Superior temporal gyrus (tissue), 1 donor: ENCODE measurements around the gene RNASE4.
"Not testable (repeated sequence)": the region's sequence is repeated elsewhere in the genome, so short reads cannot be mapped to it uniquely, and the experiment has no call there.

ENCODE experiments used
- DNase-seq: peaks from one replicate; pipeline ENCODE4 v3.0.0-alpha.2; 2016; ENCODE audit errors: extremely low spot score

The RNASE4 gene

DNA sequence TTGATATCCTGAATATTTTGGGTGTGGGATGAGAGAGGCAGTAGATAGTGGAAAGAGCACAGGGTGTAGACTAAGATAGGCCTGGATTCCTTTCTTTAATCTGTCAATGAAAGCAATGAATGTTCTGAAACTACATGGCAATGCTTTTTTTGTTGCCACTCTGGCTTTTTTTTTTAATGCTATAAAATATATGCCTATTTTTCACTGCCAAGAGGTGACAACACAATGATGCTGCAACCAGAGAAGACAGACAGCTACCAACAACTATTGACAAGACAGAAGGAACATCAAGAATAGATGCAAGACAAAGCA lies 13.6 kb downstream of the RNASE4 start:
- no peak for DNase-seq

DNA sequence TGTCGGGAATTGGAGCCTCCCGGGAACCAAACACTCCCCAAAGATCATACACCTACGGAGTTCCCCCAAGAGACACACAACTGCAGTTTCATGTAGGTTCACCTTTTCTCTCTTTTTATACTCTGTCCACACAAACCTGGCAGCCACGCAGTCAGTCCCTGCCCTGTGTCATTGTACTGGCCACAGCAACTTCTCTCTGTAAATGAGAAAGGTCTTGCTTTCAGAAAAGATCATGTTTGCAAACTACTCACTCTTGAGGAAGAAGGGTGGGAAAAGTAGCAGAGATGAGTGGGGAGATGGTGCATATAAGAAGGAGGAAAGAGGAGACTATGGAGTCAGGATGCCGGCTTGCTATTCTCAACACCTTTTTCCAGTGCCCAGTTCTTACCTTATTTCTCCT lies 14.6 kb downstream of the RNASE4 start:
- DNase-seq = no peak

DNA sequence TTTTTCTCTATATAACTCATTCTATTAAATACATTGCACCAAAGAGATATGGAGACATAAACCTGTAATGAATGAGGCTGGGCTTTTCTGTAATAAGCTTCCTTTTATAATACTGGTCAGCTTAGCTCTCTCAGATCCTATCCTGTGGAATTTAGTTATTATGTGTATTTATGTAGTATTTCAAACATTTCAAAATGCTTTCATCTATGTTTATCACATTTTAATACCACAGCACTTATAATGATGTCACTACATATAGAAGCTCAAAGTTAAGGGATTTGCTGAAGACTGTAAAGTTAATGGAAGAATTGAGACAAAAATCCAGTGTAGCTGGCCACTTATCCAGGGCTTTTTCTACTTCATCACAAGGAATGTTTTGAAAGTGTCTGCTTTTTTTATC lies 15.6 kb downstream of the RNASE4 start:
- no peak for DNase-seq

DNA sequence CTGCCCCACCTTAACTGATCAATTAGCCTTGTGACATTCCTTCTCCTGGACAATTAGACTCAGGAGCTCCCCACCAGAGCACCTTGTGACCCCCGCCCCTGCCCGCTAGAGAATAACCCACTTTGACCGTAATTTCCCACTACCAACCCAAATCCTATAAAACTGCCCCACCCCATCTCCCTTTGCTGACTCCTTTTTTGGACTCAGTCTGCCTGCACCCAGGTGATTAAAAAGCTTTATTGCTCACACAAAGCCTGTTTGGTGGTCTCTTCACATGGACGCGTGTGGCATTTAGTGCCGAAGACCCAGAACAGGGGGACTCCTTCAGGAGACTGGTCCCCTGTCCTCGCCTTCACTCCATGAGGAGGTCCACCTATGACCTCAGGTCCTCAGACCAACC lies 16.6 kb downstream of the RNASE4 start:
- not testable (repeated sequence) for DNase-seq

DNA sequence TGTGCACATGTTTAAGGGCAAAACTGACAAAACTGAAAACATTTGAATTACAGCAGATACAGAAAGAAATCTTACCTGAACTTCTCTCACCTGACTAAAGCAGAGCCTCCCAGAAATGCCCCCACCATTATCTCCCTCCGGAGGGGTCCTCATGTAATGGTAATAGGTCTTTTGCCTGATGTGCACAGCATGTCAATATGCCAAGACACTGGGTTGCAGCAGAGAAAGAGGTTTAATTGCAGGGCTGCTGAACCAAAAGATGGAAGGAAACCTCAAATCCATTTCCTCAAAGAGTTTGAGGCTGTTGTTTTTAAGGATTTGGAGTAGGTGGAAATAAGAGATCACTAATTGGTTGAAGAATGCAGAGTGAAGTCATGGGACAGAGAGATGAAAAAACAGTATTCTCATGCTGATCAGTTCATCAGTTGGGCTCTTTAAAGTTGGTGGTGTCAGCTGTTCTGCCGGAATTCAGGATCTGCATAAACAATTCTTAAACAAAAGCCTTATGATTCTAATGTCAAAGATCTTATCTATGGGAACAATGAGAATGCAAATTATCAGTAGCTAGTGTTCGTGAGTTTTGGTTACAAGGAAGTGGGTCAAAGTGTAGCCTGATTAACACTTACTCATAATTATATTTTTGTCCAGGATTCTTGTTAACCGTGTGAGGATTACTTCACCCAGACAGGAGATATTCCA lies 22.4 kb downstream of the RNASE4 start:
- DNase-seq = no peak

DNA sequence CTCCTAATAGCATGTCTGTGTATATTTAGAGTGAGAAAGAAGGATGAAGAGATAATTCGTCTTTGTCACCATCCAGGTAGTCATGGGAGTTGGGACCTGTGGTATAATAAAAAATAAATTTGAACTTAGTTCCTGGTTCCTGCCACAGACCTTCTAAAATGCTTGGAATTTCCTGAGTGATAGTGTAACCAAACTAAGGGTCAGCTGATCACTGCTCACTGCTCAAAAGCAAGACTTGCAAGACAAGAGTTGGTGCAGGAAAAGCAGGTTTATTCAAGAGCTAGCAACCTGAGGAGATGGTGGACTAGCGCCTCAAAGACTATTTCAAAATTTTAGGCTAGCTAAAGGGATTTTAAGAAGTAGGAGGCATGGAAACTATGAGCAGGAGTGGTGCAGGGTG lies 23.3 kb downstream of the RNASE4 start:
- no peak for DNase-seq

DNA sequence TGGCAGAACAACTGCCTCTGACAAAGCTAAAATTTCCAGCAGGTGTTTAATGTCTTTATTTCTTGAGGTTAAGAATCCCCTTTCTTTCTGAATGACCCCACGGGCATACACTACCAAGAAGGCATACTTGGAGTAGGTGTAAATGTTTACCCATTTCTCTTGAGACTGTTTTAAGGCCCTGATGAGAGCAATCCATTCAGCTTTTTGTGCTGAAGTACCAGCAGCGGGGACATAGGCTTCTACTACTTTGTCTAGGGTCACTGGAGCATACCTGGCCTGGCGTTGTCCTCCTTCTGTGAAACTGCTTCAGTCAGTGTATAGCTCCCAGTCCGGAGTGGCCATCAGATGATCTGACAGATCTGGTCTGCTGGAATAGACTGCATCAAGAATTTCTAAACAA lies 26.9 kb downstream of the RNASE4 start:
- no peak for DNase-seq

DNA sequence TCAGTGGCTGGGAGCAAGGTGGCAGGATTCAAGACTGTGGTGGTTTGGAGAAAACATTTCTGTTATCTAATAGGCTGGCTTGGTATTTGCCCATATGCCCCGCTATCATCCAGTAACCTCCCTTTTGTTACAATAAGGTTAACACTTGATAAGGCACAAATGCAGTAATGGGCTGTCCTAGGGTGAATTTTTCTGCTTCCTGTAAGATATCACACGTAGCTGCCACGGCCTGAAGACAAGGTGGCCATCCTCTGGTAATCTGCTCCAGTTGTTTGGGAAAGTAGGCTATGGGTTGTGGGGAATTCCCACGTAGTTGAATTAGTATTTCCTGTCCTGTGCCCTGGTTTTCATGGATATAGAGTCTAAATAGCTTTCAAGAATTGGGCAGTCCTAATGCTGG lies 27.3 kb downstream of the RNASE4 start:
- DNase-seq = no peak

DNA sequence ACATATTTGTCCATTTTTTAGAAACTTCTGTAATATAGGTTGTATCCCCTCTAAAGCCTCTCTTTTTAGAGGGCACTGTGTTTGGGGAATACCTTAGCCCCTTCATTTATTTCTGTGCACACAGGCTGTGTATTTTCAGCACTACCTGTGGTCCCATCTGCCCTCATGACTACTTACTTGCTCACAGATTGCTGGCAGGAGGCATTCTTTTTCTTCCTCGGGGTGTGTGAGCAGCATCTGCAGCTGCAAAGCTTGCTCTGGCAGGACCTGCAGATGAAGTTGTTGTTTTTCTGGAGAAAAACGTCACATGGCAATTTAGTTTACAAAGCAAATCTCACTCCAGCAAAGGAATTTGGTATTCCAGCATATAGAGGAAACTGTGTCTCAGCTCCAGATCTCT lies 28.5 kb downstream of the RNASE4 start:
- no peak for DNase-seq

DNA sequence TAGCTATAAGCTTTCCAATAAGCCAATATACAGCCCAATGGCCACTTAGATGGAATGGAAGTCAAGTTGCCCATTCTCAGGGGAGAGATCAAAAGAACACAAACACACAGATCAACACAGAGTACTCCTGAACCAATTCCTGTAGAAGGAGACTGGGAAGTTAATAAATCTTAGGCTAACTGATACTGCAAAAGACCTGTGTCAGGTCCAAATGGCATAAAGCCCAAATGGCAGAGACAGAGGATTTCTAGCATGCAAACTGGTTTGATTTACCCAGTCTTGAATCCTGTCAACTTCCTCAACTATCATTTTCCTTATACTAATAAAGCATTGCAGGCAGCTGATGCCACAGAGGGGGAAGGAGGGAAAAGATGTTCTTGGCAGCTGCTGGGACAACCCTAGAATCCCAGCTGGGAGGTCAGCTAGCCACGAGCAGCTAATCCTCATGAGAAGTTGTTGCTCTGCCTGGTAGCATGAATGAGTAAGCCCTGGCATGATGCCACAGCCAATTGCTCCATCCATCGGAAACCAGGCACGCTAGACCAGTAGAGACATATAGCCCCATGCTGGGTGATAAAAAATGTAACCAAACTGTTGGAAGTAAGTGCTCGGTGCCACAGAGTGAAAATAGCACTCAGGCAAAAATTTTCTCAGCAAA lies 30.4 kb downstream of the RNASE4 start:
- peak; percentile 48 for DNase-seq

DNA sequence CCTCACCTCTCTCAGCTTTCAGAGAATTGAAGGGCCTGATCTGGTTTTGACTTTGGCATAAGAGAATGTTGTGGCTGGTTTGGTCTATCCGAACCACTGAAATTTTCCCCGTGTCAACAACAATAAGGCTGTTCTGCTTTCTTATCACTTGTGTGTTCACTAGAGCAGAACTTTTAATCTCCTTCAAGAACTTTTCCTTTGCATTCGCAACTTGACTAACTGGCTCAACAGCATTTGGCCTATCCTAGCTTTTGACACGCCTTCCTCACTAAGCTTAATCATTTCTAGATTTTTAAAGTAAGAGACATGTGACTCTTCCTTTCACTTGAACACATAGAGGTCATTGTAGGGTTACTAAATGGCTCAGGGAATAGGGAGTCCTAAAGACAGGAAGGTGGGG lies 35.4 kb downstream of the RNASE4 start:
- DNase-seq = no peak

DNA sequence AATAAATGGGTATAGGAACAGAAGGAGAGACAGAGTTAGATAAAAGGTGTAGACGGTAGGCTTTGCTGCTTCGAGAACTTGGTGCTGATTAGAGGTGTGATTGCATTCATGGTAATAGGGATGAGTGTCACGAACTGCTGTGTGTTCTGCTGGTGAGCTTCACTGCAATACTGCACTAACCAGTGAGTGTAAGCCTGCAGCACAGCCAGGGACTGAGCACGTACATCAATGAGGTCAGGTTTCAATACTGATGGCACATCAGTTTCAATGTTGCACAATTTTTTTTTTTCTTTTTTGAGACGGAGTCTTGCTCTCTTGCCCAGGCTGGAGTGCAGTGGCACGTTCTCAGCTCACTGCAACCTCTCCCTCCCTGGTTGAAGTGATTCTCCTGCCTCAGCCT lies 36.4 kb downstream of the RNASE4 start:
- no peak for DNase-seq

DNA sequence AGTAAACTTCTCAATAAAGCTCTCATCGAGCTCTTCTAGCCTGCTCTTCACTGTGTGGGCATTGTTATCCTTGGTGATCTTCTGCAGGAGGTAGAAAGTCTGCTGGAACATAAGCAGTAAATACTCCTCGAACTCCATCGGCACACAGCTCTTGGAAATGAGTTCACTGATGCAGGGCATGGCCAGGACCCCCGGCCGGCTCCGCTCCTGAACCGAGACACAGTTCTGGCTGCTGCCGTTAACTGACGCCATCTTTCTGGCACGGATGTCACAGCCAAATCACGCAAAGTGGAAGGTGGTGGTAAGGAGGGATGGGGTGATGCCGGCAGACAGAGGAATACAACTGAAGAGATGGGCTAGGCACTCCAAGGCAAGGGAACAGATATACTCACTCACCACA lies 37.7 kb downstream of the RNASE4 start:
- DNase-seq = no peak

DNA sequence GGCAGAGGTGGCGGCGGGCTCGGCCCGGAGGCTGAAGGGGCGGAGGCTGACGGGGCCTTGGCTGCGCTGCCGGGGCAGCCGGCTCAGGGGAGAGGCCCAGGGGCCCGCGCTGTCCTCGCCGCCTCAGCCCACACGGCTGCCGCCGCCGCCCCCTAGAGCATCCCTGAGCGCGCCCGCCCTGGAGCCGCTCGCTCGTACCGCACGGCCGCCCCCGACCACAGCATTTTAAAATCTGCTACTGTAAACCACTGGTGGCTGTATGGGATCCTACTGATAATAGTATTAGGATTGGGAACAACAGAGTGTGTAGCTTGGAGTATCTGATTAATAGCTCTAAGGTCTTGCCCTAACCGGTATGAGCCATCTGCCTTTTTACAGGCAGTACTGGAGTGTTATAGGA lies 39.1 kb downstream of the RNASE4 start:
- DNase-seq = no peak

DNA sequence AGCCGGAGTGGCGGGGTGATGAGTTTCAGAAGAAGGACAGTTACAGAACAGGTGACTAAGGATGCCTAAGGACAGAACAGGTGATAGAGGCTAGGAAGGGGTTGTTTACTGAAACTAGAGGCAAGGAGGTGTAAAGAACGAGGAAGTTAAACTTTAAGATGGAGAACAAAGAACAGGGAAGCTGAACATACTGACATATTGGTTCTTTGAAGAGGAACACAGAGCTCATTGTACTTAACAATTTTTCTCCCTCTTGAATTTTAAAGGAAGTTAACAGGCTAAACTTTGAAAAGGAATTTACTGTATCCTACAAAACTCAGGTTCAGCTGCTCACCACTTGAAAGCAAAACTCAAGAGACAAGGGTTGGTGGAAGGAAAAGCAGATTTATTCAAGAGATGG lies 41.8 kb downstream of the RNASE4 start:
- DNase-seq = not testable (repeated sequence)

DNA sequence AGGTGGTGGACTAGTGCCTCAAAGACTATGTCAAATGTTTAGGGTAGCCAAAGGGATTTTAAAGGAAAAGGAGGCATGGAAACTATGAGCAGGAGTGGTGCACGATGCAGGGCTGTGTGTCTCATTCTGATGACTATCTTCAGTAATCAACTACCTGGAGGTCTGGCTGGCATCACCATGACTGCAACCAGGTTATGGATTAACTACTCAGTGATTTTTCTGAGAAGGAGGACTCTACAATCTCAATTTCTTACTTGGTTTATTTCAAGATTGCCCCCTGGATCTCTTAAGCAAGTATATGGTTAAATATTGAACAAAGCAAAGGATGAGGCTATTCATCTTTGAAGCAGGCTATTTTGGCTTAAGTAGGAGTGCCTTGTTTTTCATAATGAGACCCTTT lies 42.2 kb downstream of the RNASE4 start:
- DNase-seq = no peak

DNA sequence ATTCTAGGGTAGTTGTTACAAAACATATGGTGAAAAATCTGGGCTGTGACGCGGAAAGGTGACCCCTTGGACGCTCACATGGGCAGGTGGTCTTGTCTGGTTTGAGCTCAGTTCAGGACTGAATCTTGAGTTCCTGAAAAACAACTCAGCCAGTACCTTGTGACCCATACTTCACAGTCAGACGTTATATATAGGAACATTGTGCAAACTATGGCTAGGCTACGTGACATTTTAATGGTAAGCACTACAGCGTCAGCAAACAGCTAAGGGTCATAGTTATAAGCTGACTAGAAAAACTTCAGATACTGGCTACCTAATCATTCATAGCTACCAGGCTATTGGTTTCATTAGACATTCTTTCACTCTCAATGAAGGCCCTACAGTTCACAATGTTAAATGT lies 46.5 kb downstream of the RNASE4 start:
- no peak for DNase-seq

DNA sequence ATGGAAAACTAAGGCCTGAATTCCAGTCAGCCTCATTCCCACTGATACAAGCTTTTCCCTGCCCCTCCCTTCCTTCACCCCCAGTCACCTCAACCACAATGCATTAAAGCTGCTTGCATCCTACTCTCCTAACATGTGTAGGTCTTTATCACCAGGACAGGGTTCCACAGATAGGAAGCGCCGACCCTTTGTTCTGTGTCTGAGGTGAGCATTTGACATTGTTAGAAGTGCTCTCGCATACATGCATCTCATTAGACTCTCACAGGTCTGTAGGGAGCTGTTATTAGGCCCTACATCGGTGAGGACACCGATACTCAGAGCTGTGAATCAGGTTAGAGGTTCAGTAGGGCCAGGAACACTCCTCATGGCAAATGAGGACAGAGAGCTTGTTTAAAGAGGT lies 48.1 kb downstream of the RNASE4 start:
- no peak for DNase-seq

DNA sequence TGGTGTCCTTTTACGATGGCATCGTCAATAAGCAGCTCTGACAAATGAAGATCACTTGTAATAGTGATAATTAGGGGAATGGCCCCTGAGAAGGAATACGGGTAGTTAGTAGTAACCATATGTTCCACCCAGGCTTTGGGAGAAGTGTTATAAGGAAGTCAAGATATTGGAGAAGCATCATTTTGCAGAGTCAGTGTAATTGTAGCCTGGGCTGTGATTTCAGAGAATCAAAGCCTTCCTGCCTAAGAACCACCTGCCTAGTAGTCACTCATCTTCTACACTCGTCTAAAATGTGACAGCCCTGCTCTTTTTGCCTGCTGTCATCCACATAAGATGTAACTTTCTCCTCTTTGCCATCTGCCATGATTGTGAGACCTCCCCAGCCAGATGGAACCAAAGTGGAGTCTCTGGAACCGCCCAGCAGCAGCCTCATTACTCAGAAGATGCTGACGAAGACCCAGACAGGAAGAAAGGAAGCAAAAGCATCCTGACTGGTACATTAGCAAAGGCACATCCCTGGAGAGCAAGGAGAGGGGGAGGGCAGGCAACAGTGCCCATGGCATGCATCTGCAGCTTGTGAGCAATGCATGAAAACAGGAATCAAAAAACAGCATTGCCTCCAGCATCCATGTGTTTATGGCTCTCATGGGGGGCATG lies 48.7 kb downstream of the RNASE4 start:
- DNase-seq = no peak

DNA sequence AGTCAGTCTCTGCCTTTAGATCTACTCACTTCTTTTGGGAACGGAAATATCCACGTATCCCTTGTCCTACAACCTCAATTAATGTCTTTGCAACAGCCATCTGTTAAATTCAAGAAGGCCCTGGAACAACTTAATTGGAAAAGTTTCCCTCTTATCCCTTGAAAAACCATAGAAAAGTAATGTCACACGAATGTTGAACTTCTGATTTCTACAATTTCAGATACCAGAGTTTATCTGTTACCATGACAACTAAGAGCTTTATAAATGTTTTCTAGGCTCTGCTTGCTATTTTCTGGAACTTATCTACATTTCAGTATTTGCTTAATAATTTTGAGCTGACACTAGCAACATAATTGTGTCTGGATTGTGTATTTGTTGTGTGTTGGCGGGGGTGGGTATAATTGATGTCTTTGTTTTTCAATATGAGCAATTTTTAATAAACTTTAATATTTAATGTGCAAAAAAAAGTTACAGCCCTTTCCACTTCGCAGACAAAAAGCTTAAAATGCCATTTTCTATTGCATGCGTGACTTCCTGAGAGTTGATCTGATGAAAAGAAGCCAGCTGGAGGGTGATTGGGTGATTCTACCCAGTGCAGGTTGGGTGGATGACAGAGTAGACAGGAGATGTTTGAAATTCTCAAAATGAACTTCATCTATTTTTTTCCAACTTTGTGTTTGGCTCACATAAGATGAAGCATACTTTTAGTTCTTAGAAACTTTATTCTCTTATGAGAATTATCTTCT lies 49.5 kb downstream of the RNASE4 start:
- DNase-seq = no peak

DNA sequence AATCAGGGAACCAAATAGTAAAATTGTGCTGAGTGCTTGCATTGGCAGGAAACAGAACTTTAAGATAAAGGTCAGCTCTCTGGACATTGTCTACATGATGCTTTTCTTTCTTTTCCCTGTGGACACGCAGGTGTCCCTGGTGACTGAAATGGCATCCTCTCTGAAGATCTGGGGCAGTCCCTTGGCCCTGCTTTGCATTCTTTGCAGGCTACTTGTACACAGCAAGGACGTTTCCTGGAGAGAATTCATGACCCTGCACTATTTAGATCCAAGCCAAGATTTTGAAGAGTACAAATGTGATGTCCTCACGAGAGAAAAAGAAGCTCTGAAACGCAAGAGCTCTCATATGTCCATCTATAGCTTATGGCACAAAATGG lies 50.1 kb downstream of the RNASE4 start:
- DNase-seq = no peak

DNA sequence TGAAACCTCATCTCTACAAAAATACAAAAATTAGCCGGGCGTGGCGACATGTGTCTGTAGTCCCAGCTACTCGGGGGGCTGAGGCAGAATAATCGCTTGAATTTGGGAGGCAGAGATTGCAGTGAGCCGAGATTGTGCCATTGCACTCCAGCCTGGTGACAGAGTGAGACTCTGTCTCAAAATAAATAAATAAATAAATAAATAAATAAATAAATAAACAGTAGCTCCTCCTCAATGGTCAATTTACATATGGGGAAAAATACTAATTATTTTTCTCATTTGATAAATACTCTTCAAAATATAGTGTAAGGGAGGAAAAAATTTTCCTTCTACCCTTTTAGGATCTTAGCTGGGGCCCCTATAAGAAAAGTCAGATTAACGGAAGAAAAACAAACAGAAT lies 53.9 kb downstream of the RNASE4 start:
- not testable (repeated sequence) for DNase-seq

DNA sequence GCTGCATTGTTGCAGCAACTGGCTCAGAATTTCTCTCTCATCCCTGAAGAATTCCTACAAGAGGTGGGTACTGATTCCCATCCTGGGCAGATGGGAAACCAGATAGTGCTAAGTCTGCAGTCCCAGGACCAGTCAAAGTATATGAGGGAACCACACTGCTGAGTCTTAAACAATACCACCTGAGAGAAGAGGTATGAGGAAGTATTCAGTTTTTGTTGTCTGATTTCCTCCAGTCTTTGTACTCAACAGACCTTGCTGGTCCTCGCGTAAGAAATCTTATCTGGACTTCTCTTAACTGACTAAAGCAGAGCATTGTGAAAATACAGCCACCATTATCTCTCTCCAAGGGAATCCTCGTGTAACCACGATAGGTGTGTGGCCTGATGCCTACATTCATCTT lies 57.8 kb downstream of the RNASE4 start:
- no peak for DNase-seq
